ENCODE measurements around the gene BEGAIN. TPM values are rescaled to one million over a fixed set of nuclear protein-coding genes. Genes with fewer than 3 reads are reported as not detected.

The BEGAIN gene
- total RNA-seq, 1 donor from 2014 or later: 0.54 TPM

DNA sequence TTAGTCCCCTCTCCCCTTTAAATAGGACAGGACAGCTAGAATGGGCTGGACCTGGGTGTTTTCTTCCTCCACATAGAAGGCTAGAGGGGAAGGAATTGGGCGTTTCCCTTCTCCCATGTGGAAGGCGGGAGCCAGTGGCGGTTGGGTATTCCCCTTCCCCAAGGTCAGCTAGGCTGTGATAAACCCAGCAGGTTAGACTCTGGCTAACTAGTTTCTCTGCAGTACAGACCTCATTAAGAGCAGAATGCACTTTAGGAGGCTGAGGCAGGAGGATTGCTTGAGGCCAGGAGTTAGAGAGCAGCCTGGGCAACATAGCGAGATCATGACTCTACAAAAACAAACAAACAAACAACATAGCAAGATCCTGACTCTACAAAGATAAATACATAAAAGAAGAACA is 92.6 kb downstream of the BEGAIN start:
- FAIRE-seq (no peak), DNase-seq (ENCODE audit: low read depth) (no peak)
- Histone ChIP-seq H3K4me1 (ENCODE audit: insufficient read depth, low read length) (no peaks in the 10 kb centered on the region), H3K4me2 (ENCODE audit: low read length) (no peak overlapping the region), H2AFZ (ENCODE audit: low read depth, low read length) (no peak overlapping the region), H3K36me3 (ENCODE audit: insufficient read depth, low read length) (no peaks in the 10 kb centered on the region), H3K27ac (ENCODE audit: low read depth, low read length) (no peak overlapping the region), H3K79me2 (ENCODE audit: insufficient read depth, low read length) (no peaks in the 10 kb centered on the region), H3K9me3 (ENCODE audit: insufficient read depth, low read depth, low read length) (no peaks in the 10 kb centered on the region), H3K27me3 (ENCODE audit: insufficient read depth, low read length) (no peaks in the 10 kb centered on the region), H3K9ac (ENCODE audit: low read length) (no peak overlapping the region), H4K20me1 (ENCODE audit: insufficient read depth, low read length) (peaks cover 28% of the 10 kb centered on the region), H3K4me3 (ENCODE audit: insufficient read depth, low read depth, low read length) (no peak overlapping the region)
- Mint-ChIP-seq H3K4me3 (ENCODE audit: unreplicated experiment) (no peak overlapping the region), H3K27me3 (ENCODE audit: low read depth, unreplicated experiment) (peaks cover 3% of the 10 kb centered on the region), H3K4me1 (ENCODE audit: low read depth, unreplicated experiment) (no peaks in the 10 kb centered on the region), H3K27ac (ENCODE audit: unreplicated experiment) (no peak overlapping the region), H3K9me3 (ENCODE audit: unreplicated experiment) (peaks cover 5% of the 10 kb centered on the region), H3K36me3 (ENCODE audit: low read depth, unreplicated experiment) (peaks cover 5% of the 10 kb centered on the region)
- TF ChIP-seq EZH2 (IDR thresholded peaks at IDR 0.05; ENCODE audit: insufficient read depth, low read length): no peak
- TF ChIP-seq, protein P1, sequence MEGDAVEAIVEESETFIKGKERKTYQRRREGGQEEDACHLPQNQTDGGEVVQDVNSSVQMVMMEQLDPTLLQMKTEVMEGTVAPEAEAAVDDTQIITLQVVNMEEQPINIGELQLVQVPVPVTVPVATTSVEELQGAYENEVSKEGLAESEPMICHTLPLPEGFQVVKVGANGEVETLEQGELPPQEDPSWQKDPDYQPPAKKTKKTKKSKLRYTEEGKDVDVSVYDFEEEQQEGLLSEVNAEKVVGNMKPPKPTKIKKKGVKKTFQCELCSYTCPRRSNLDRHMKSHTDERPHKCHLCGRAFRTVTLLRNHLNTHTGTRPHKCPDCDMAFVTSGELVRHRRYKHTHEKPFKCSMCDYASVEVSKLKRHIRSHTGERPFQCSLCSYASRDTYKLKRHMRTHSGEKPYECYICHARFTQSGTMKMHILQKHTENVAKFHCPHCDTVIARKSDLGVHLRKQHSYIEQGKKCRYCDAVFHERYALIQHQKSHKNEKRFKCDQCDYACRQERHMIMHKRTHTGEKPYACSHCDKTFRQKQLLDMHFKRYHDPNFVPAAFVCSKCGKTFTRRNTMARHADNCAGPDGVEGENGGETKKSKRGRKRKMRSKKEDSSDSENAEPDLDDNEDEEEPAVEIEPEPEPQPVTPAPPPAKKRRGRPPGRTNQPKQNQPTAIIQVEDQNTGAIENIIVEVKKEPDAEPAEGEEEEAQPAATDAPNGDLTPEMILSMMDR (IDR thresholded peaks at IDR 0.05; ENCODE audit: insufficient read depth, low read depth, low read length): no peak

DNA sequence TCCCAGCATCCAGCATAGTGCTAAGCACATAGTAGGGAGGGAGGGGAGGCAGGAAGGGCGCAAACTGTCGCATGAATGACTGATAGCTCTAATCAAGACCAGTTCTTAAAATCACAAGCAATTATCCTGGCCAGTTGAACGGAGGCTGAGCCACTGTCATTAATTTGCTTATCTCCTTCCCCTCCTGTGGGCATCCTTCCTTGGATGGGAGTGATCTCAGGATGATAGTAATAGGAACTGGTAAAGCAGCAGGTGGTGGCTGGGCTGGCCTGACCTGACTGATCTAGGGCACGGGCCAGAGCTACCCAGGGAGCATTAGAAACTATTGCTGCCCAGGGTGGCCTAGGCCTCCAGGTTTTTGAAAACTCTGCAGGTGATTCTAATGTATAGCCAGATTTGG is 97.0 kb downstream of the BEGAIN start:
- H3K9ac ChIP-seq (ENCODE audit: low read length): no peak overlapping the region
- FAIRE-seq: no peak
- H4K20me1 ChIP-seq (ENCODE audit: insufficient read depth, low read length): peaks cover 32% of the 10 kb centered on the region
- H3K27ac ChIP-seq (ENCODE audit: low read depth, low read length): no peak overlapping the region
- no peak overlapping the region for H3K4me3 ChIP-seq (ENCODE audit: insufficient read depth, low read depth, low read length)
- no peak for TF ChIP-seq EZH2 (IDR thresholded peaks at IDR 0.05; ENCODE audit: insufficient read depth, low read length)
- TF ChIP-seq, protein P1 (IDR thresholded peaks at IDR 0.05; ENCODE audit: insufficient read depth, low read depth, low read length): no peak
- no peak for DNase-seq (ENCODE audit: low read depth)
- H2AFZ ChIP-seq (ENCODE audit: low read depth, low read length): no peak overlapping the region
- no peaks in the 10 kb centered on the region for H3K27me3 Mint-ChIP-seq (ENCODE audit: low read depth, unreplicated experiment)
- H3K27me3 ChIP-seq (ENCODE audit: insufficient read depth, low read length): no peaks in the 10 kb centered on the region
- H3K4me2 ChIP-seq (ENCODE audit: low read length): no peak overlapping the region
- no peaks in the 10 kb centered on the region for H3K9me3 ChIP-seq (ENCODE audit: insufficient read depth, low read depth, low read length)
- no peak overlapping the region for H3K27ac Mint-ChIP-seq (ENCODE audit: unreplicated experiment)
- H3K36me3 Mint-ChIP-seq (ENCODE audit: low read depth, unreplicated experiment): peaks cover 10% of the 10 kb centered on the region
- H3K36me3 ChIP-seq (ENCODE audit: insufficient read depth, low read length): no peaks in the 10 kb centered on the region
- H3K4me1 Mint-ChIP-seq (ENCODE audit: low read depth, unreplicated experiment): no peaks in the 10 kb centered on the region
- no peak overlapping the region for H3K4me3 Mint-ChIP-seq (ENCODE audit: unreplicated experiment)
- no peaks in the 10 kb centered on the region for H3K79me2 ChIP-seq (ENCODE audit: insufficient read depth, low read length)
- H3K4me1 ChIP-seq (ENCODE audit: insufficient read depth, low read length): peaks cover 9% of the 10 kb centered on the region
- peaks cover 3% of the 10 kb centered on the region for H3K9me3 Mint-ChIP-seq (ENCODE audit: unreplicated experiment)

DNA sequence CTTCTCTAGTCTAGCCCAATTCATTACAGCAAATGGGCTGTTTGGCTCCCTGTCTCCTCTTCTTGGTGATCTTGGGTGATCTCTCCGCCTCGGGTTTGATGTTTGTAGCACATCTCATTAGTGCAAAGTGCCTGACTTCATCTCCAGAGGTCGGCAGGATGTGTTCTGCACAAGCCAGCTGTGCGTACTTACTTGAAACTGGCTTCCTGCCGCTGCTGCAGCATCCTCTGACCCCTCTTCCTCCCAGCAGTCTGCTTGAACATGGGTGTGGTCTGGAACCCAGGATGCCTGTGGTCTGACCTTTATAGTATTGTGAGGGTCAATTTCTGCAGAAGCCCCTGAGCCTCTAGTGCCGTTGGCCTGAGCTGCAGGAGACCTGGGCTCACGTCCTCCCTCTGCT is 99.2 kb downstream of the BEGAIN start:
- Histone ChIP-seq H3K9ac (ENCODE audit: low read length) (no peak overlapping the region), H3K4me3 (ENCODE audit: insufficient read depth, low read depth, low read length) (no peak overlapping the region), H3K4me2 (ENCODE audit: low read length) (no peak overlapping the region), H3K9me3 (ENCODE audit: insufficient read depth, low read depth, low read length) (no peaks in the 10 kb centered on the region), H3K79me2 (ENCODE audit: insufficient read depth, low read length) (no peaks in the 10 kb centered on the region), H3K36me3 (ENCODE audit: insufficient read depth, low read length) (no peaks in the 10 kb centered on the region), H3K27ac (ENCODE audit: low read depth, low read length) (no peak overlapping the region), H4K20me1 (ENCODE audit: insufficient read depth, low read length) (peaks cover 32% of the 10 kb centered on the region), H3K4me1 (ENCODE audit: insufficient read depth, low read length) (peaks cover 9% of the 10 kb centered on the region), H3K27me3 (ENCODE audit: insufficient read depth, low read length) (no peaks in the 10 kb centered on the region), H2AFZ (ENCODE audit: low read depth, low read length) (no peak overlapping the region)
- Mint-ChIP-seq H3K4me3 (ENCODE audit: unreplicated experiment) (no peak overlapping the region), H3K27ac (ENCODE audit: unreplicated experiment) (no peak overlapping the region), H3K4me1 (ENCODE audit: low read depth, unreplicated experiment) (no peaks in the 10 kb centered on the region), H3K9me3 (ENCODE audit: unreplicated experiment) (no peaks in the 10 kb centered on the region), H3K27me3 (ENCODE audit: low read depth, unreplicated experiment) (peaks cover 3% of the 10 kb centered on the region), H3K36me3 (ENCODE audit: low read depth, unreplicated experiment) (peaks cover 16% of the 10 kb centered on the region)
- DNase-seq (ENCODE audit: low read depth) (no peak), FAIRE-seq (no peak)
- TF ChIP-seq EZH2 (IDR thresholded peaks at IDR 0.05; ENCODE audit: insufficient read depth, low read length): no peak
- TF ChIP-seq, protein P1 (IDR thresholded peaks at IDR 0.05; ENCODE audit: insufficient read depth, low read depth, low read length): no peak

All from astrocyte (in vitro differentiated cells and primary cell).